OCI-LY3 (cell line): ENCODE measurements around the gene TLE3.

Experiments used
- H2AFZ ChIP-seq: fragments of 200-600, 300-600 bp; shearing (Covaris generic); 2 replicates; pipeline ENCODE4 v1.6.0; 2014; ENCODE audit warnings: antibody characterized with exemption, low read depth, low read length
- H3K27ac ChIP-seq: fragments of 200-600, 300-600 bp; sonication (generic); 2 replicates; pipeline ENCODE4 v1.5.1; 2014; ENCODE audit warnings: mild to moderate bottlenecking, low read length, moderate library complexity, mixed read lengths
- H3K27me3 ChIP-seq: fragments of 200-600, 300-600 bp; sonication (generic); 2 replicates; pipeline ENCODE4 v1.6.1; 2014; ENCODE audit warnings: low read depth, low read length, mixed read lengths
- H3K36me3 ChIP-seq: fragments of 200-600, 300-600 bp; sonication (generic); replicated peaks from 2 replicates; pipeline ENCODE3; 2014; ENCODE audit warnings: low read depth, low read length, mixed read lengths
- H3K4me1 ChIP-seq: fragments of 300-600, 200-600 bp; sonication (generic); 2 replicates; pipeline ENCODE4 v1.6.1; 2014; ENCODE audit warnings: low read length, mixed read lengths
- H3K4me2 ChIP-seq: fragments of 200-600, 300-600 bp; sonication (generic); 2 replicates; pipeline ENCODE4 v1.6.1; 2014; ENCODE audit warnings: low read length, mixed read lengths
- H3K4me3 ChIP-seq: fragments of 300-600, 200-600 bp; sonication (generic); 2 replicates; pipeline ENCODE4 v1.5.1; 2014; ENCODE audit warnings: antibody characterized with exemption, mild to moderate bottlenecking, low read length, moderate library complexity
- H3K79me2 ChIP-seq: fragments of 300-600, 200-600 bp; shearing (Covaris generic); 2 replicates; pipeline ENCODE4 v1.6.1; 2014; ENCODE audit warnings: mild to moderate bottlenecking, low read length, mixed read lengths
- H3K9ac ChIP-seq: fragments of 300-600, 200-600 bp; shearing (Covaris generic); 2 replicates; pipeline ENCODE4 v1.6.0; 2014; ENCODE audit warnings: mild to moderate bottlenecking, low read length, moderate library complexity
- H3K9me3 ChIP-seq: fragments of 200-600, 300-600 bp; shearing (Covaris generic); 2 replicates; pipeline ENCODE4 v1.6.1; 2014; ENCODE audit warnings: low read length, mixed read lengths; ENCODE audit not compliant: insufficient read depth
- H4K20me1 ChIP-seq: fragments of 200-600, 300-600 bp; sonication (generic); 2 replicates; pipeline ENCODE4 v1.6.1; 2016; ENCODE audit warnings: low read length, mixed read lengths; ENCODE audit not compliant: insufficient read depth
- EZH2phosphoT487 ChIP-seq: fragments of 200-600 bp; shearing (Covaris generic); IDR thresholded peaks from 2 replicates; pipeline ENCODE4 v1.6.1; 2018; ENCODE audit warnings: antibody characterized with exemption, mixed run types, low read depth
- TF ChIP-seq, protein P1 (sequence below): fragments of 200-600, 300-600 bp; sonication (generic); IDR thresholded peaks from 2 replicates; pipeline ENCODE4 v1.5.1; 2014; ENCODE audit warnings: antibody characterized with exemption, low read length, low read depth

The TLE3 gene

DNA sequence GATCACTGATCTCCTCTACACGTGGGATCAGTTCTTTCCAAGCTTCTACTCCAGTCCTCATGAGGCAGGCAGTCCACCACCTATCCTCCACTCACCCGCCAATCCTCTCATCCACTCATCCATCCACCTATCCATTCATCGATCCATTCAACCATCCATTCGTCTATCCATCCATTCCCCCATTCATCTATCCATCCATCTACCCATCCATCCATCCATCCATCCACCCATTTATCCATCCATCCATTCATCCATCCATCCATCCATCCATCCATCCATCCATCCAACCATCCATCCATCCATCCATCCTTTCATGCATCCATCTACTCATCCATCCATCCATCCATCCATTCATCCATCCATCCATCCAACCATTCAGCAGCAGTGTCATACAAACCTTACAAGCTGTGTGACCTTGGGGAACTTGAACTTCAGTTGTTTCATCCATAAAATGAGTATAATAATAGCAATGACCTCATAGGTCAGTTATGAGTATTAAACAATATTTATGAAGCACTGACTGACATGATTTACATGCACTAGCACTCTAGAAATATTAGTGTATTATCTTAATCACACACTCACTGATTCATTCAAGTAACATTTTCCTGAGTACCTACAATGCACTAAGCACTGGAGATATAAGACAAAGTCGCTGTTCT is 55.0 kb downstream of the TLE3 start:
- no peaks in the 10 kb centered on the region for H3K79me2 ChIP-seq
- H3K9ac ChIP-seq = no peak overlapping the region
- H3K27me3 ChIP-seq = no peaks in the 10 kb centered on the region
- H3K4me2 ChIP-seq = no peak overlapping the region
- H3K27ac ChIP-seq = no peak overlapping the region
- peaks cover 32% of the 10 kb centered on the region for H3K4me1 ChIP-seq
- no peak for TF ChIP-seq EZH2phosphoT487
- TF ChIP-seq, protein P1, sequence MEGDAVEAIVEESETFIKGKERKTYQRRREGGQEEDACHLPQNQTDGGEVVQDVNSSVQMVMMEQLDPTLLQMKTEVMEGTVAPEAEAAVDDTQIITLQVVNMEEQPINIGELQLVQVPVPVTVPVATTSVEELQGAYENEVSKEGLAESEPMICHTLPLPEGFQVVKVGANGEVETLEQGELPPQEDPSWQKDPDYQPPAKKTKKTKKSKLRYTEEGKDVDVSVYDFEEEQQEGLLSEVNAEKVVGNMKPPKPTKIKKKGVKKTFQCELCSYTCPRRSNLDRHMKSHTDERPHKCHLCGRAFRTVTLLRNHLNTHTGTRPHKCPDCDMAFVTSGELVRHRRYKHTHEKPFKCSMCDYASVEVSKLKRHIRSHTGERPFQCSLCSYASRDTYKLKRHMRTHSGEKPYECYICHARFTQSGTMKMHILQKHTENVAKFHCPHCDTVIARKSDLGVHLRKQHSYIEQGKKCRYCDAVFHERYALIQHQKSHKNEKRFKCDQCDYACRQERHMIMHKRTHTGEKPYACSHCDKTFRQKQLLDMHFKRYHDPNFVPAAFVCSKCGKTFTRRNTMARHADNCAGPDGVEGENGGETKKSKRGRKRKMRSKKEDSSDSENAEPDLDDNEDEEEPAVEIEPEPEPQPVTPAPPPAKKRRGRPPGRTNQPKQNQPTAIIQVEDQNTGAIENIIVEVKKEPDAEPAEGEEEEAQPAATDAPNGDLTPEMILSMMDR = no peak
- H3K4me3 ChIP-seq = no peak overlapping the region
- peaks cover 16% of the 10 kb centered on the region for H3K36me3 ChIP-seq
- no peaks in the 10 kb centered on the region for H3K9me3 ChIP-seq
- H4K20me1 ChIP-seq = peaks cover 5% of the 10 kb centered on the region; the same call in 1 of the 2 replicates
- H2AFZ ChIP-seq = no peak overlapping the region

DNA sequence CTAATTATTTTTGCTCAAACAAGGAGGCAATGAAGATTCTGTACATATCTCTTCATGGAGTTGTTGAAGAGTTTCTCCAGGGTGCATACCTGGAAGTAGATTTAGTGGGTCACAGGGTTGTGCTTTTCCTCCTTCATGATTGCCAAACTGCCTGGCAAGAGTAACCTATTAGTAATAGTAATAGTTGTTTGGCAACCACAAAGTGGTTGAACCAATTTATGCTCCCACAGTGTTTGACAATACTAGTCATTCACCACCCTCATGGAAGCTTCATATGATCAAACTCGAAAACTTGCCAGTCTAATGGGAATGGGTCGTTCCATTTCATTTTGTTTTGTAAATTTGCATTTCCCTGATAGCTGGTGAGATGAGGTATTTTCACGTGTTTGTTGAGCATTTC is 57.8 kb downstream of the TLE3 start:
- Histone ChIP-seq H3K4me1 (peaks cover 59% of the 10 kb centered on the region), H3K79me2 (no peaks in the 10 kb centered on the region), H3K27me3 (no peaks in the 10 kb centered on the region), H3K9me3 (no peaks in the 10 kb centered on the region), H2AFZ (no peak overlapping the region), H3K4me3 (no peak overlapping the region), H3K27ac (no peak overlapping the region), H4K20me1 (no peaks in the 10 kb centered on the region), H3K9ac (no peak overlapping the region), H3K4me2 (peak overlapping the region; percentile 18), H3K36me3 (peaks cover 3% of the 10 kb centered on the region)
- TF ChIP-seq EZH2phosphoT487 = no peak
- TF ChIP-seq, protein P1 = no peak

DNA sequence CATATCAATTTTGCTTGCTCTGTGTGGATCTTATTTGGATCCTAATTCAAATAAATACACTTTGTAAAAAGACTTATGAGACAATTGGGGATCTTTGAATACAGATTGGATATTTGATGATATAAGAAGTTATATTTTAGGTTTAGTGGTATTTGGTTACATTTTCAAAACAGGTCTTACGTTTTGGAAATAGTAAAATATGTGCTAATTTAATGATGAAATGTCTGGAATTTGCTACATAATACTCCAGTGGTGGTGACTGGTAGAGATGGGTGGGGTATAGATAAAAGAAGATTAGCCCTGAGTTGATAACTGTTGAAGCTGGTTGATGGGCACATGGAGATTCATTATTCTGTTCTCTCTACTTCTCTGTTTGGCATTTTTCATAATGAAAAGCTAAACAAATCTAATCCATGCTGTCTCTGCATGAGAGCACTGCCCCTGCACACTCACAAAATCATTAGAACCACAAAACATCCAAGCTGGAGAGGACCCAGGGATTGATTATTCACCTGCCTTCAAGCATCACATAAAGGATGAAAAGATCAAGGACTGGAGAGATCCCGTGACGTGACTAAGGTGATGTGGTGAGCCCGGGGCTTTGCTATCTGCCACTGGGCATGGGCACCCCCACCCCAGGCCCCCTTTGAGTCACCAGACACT is 58.9 kb downstream of the TLE3 start:
- H3K4me2 ChIP-seq = peak overlapping the region; percentile 92; the same call in 1 of the 2 replicates
- no peaks in the 10 kb centered on the region for H3K9me3 ChIP-seq
- no peaks in the 10 kb centered on the region for H3K79me2 ChIP-seq
- H3K36me3 ChIP-seq = peaks cover 3% of the 10 kb centered on the region
- H3K27me3 ChIP-seq = no peaks in the 10 kb centered on the region
- TF ChIP-seq, protein P1 = no peak
- TF ChIP-seq EZH2phosphoT487 = no peak
- H3K27ac ChIP-seq = no peak overlapping the region
- H4K20me1 ChIP-seq = no peaks in the 10 kb centered on the region
- no peak overlapping the region for H3K9ac ChIP-seq
- peaks cover 70% of the 10 kb centered on the region for H3K4me1 ChIP-seq
- H3K4me3 ChIP-seq = no peak overlapping the region
- no peak overlapping the region for H2AFZ ChIP-seq

DNA sequence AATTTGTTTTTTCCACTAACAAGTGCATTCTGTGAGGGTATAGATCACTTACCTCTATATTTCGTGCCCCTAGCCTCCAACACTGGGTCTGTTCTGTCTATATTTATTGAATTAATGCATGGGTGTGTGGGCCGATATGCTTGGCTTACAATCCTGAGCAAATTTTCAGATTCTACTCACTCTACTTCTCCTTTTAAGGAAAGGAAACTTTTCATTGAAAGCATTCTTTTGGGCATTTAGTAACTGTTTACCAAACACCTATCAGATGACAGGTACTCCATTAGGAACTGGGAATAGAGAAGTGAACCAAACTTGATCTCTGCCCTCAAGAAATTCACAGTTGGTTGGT is 60.5 kb downstream of the TLE3 start:
- Histone ChIP-seq H3K4me3 (peak overlapping the region; percentile 63), H3K9ac (peak overlapping the region; percentile 82), H2AFZ (no peak overlapping the region), H3K36me3 (no peaks in the 10 kb centered on the region), H3K27me3 (no peaks in the 10 kb centered on the region), H4K20me1 (no peaks in the 10 kb centered on the region), H3K27ac (peak overlapping the region; percentile 96), H3K9me3 (no peaks in the 10 kb centered on the region), H3K4me2 (peak overlapping the region; percentile 92), H3K4me1 (peaks cover 77% of the 10 kb centered on the region), H3K79me2 (no peaks in the 10 kb centered on the region)
- TF ChIP-seq EZH2phosphoT487 = no peak
- TF ChIP-seq, protein P1 = no peak
